SKM-1 treated with dmso at 0.1 percent for 144 hours (cell line): Measurements from ENCODE around the gene OPRM1.
"Not testable (repeated sequence)": the region's sequence is repeated elsewhere in the genome, so short reads cannot be mapped to it uniquely, and the experiment has no call there.

Source experiments
- DNase-seq: peaks from one replicate; lab custom pipeline; 2025; ENCODE audit not compliant: unreplicated experiment; lab: John Stamatoyannopoulos, UW

Gene OPRM1

GRCh38 chr6:154236646-154237301 is 197.7 kb downstream of the OPRM1 start:
- no peak for DNase-seq

DNA sequence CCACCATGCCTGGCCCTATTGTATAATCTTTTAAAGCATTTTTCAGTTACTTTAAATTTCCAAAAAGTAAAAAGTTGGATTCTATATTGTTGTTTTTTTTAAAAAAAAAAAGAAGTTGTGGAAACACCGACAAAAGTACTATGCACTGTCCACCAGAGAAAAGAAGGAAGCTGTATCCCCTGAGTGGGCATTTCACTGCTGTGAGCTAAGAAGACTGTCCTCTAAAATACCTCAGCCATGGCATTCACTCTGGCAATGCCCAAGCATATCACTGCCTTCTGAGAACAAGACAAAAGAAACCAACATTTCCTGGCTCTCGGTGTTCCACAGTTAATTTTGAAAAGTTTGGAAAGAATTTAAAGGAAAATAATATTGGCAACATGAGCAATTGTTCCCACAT is 199.8 kb downstream of the OPRM1 start:
- no peak for DNase-seq

DNA sequence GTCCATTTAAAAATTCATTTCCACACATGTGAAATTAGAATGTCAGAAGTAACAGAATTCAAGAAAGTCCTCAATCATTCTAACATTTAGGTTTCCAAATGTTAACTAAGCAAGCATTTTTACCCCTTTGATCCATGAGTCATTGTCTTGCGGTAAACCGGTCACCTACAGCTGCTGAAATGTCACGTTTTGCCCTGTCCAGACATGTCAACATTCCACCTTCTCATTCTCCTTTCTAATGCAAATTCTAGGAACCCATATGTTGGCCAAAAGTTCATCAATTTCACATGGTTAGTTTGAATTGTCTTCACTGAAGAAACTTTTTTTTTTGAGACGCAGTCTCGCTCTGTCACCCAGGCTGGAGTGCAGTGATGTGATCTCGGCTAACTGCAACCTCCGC is 200.4 kb downstream of the OPRM1 start:
- no peak for DNase-seq

- not testable (repeated sequence) for DNase-seq
These were observed 202.0 kb downstream of the OPRM1 start for GRCh38 chr6:154241061-154241460.

- no peak for DNase-seq
These were observed 202.5 kb downstream of the OPRM1 start for GRCh38 chr6:154241581-154241980.

DNA sequence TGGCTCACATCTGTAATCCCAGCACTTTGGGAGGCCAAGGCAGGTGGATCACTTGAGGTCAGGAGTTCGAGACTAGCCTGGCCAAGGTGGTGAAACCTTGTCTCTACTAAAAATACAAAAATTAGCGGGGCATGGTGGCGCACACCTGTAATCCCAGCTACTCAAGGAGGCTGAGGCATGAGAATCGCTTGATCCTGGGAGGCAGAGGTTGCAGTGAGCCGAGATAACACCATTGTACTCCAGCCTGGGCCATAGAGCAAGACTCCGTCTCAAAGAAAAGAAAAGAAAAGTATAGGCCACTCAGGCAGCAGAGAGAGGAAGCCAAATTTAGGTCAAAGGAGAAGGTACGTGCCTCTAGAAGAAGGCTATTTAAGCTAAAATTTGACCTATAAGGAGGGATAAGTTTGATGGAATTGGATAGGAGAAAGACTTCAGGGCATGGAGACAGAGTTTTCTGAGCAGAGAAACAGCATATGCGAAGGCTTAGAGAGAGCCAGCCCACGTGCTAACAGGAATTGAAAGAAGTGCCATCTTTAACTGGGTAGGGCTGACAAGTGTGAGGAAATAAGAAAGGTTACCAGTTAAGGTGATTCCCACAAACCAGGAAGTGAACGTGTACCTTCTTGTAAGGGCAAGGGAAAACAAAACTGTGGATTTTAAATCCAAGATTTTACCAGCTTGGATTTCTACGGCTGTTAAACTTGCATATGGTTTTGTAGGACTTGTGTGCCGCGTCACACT is 203.7 kb downstream of the OPRM1 start:
- no peak for DNase-seq

DNA sequence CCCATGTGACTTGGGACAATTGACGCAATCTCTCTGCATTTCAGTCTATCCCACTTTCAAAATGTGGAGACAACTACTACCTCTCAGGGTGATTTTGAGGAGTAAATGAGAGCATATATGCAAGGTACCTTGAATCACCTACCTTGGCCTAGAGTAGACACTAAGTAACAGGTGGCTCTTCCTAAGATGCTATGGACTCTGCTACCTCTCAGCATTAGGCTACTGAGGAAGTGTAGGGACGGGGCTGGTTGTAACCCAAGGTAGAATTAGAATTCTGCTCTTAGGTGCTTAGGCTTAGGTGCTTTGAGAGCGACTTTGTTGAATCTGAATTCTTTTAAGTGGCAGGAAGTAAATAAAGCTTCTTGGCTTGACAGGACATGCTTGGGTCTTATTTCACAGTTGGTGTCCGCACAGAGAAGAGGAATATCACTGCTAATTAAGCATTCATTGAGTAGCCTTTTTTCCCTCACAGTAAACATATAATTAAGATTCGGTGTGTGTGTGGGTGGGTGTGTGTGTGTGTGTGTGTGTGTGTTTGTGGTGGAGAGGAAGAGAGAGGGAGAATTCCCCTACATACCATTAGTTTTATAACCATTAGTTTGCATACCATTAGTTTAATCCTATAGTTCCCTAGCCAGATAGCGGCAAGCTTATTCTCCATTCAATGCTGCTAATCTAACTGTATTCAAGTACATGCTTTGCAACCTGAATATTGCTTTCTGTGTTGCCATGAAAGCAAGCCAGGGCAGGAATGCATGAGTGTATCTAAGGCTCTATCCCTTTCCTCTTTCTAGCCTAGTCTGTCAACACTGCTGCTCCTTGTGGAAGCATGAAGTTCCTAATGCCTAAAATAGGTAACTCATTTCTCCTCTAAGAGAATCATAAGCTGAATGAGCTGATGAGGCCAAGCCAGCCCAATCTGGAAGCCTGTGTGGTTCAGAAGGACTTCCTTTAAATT is 205.0 kb downstream of the OPRM1 start:
- no peak for DNase-seq

DNA sequence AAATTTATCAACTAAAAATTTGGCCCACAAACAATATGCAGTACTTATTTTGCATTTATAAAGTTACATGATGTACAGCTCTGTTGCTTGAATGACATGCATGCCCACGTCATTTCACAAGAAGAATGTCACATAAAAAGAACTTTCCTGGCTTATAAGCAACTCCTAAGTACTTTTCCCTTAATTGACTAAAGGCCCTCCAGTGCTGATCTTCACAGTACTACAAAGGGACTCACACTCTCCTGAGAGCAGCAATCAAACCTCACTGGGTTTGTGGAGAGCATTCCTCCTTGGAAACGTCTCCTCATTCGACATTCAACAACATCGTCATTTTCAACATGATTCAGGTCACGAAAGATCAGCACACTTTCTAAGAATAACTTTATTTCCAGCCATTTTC is 206.5 kb downstream of the OPRM1 start:
- no peak for DNase-seq

GRCh38 chr6:154246723-154247118 is 207.7 kb downstream of the OPRM1 start:
- DNase-seq = no peak

DNA sequence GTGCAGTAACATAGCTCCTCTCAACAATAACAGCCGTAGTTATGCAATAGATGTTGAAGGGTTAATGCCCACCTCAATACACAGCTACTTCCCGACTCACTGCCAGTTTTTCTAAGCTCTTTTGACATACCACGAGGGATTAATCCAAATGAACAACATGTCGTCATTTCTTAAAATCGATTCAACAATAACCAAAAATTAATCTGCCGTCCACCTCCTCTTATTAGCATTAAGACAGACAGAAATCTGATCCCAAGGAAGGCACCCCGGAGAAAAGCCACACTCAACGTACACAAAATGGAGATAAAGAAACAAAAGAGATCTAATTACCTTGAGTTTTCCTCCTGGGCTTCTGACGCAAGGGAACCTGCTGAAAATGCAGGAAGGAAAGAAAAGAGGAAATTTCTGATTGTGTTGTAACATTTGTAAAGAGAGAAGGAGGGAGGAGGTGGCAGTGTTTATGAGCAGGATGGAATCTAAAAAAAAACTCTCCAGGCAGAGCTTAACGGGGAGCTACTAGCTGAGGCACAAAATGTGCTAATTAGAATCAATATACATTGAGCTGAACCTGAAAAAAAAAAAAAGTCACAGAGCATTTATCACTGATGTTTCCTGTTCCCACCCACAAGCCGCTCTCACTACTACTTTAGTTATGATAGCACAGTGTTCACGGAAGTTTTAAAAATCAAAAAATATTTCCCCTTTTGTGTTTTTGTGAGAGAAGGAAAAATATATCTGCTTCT is 208.2 kb downstream of the OPRM1 start:
- DNase-seq = peak; percentile 79

DNA sequence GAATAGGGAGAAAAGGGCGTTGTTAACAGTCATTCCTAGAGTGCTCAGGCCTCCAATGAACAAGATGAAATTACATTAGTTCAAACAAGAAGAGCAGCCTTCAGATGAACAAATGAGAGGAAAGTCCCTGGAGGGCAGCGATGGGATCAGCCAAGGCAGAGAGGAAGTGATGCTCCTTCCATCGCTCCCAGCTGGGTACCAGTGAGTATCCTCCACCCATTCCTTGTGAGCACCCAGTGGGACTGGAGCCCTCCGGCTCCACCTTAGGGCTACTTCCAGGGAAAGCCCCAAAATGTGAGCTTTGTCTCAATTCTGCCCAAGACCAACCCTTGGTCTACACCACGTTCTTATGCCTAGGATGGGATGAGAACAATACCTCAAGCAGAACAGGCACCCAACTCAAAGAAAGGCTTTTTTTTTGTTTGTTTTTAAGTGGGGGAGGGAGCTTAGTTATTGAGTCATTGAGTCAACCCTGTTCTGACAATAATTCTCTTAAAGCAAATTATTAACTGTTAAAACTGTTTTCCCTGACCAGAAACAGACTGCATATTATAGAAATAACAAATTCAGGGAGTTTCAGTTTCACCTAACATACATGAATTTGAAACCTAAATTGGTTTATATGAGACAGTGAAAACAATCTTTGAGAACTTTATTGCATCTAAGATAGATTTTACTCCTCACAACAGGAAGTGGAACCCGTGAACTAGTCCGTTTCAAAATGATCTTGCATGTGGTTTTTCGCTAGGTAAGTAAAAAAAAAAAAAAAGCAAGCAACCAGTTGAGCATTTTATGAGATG is 210.7 kb downstream of the OPRM1 start:
- DNase-seq = no peak

GRCh38 chr6:154251116-154251515 is 212.1 kb downstream of the OPRM1 start:
- DNase-seq = no peak

- peak; percentile 39 for DNase-seq
These were observed 213.6 kb downstream of the OPRM1 start for GRCh38 chr6:154252678-154253077.

DNA sequence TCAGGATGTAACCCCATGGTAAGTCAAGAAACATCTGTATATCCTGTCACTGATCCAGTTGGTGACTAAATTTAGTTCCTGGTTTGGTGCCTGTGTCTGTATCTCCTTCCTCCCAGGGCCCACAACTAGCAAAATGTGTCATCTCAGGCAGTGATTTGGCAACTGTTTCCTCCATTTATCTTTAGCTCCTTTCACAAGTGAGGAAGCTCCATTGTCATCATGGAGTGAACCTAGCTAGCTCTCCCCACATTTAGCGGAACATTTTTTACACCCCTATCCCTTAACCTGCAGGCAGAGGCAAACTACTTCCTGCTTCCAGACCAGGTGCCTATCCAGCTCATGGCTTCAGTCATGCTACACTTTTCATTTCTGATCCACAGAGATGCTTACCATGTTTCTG is 218.0 kb downstream of the OPRM1 start:
- peak; percentile 96 for DNase-seq

GRCh38 chr6:154258064-154258757 is 219.2 kb downstream of the OPRM1 start:
- DNase-seq = peak; percentile 91

GRCh38 chr6:154261688-154262397 is 222.8 kb downstream of the OPRM1 start:
- DNase-seq = peak; percentile 21

DNA sequence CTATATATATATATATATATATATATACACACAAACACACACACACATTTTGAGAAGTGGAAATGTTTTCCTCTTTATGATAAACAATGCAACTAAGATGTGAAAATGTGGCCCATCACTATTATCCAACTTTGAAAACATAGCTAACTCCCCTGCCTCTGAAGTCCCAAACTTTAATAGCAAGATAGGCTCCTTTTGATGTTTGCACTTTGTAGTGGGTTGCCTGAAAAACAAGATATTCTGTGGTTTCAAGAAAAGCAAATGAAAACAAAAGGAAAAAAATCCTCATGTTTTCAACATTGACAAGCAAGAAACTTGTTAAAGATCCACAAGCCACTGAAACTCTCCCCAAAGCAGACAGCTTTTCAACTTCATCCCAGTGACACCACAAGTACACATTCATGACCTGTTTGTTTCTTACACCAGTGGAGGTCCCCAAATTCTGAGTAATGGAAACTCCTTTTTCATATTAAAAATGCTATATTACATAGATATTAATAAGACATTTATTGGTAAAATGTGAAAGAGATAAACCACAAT is 227.6 kb downstream of the OPRM1 start:
- DNase-seq = no peak

GRCh38 chr6:154267508-154268106 is 228.6 kb downstream of the OPRM1 start:
- no peak for DNase-seq
